Stomach (tissue), 4 donors: ENCODE data around the gene CIART.

Source experiments
- EP300 ChIP-seq: sonication (generic); formaldehyde crosslinking; IDR thresholded peaks from one replicate; pipeline ENCODE4 v1.6.1; 2017; ENCODE audit warnings: antibody characterized with exemption
- POLR2A ChIP-seq, 4 donors: fragments of 450-650 bp; IDR thresholded peaks; one replicate each; pipeline ENCODE4 v1.6.1; 2016; ENCODE audit warnings: antibody characterized with exemption in 4 of 4, control low read depth in 2 of 4, mild to moderate bottlenecking in 1 of 4, moderate library complexity in 1 of 4
- TF ChIP-seq, protein P1 (sequence below), 7 experiments: fragments of 450-650 bp in 4 of 7; fragments of 200-600 bp in 3 of 7; sonication (generic) in 3 of 7; IDR thresholded peaks; one replicate each; pipeline ENCODE4 v1.5.1; 2016 to 2019; ENCODE audit warnings: antibody characterized with exemption in 7 of 7, control low read depth in 2 of 7, mild to moderate bottlenecking in 1 of 7

DNA sequence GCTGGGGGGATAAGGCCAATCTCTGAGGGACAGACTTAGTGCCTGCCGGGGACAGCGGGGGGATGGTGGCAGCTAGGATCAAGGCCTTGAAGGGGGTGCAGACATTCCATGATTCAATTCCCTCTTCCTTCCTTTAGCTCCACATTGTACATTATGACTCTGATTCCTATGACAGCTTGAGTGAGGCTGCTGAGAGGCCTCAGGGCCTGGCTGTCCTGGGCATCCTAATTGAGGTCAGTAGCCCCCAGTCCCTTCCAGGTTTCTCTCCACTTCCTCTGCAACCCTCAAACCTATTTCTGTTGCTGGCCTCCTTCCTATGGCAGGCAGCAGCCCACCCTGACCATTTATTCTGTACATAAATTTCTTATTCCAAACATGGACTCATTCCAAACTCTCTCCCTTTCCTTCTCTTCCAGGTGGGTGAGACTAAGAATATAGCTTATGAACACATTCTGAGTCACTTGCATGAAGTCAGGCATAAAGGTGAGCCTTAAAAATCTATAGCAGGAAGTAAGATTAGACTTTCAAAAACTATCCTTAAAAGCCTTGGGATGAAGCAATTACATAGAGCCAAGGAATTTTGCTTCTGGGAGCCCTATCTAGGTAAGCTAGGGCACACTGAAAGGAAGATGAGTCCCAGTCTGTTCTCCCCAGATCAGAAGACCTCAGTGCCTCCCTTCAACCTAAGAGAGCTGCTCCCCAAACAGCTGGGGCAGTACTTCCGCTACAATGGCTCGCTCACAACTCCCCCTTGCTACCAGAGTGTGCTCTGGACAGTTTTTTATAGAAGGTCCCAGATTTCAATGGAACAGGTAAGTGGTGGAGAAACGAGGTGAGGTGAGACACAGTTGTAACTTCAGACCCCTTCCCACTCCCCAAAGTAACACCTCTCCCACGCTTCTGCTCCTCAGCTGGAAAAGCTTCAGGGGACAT, 19.7 kb upstream of the CIART start:
- TF ChIP-seq, protein P1, sequence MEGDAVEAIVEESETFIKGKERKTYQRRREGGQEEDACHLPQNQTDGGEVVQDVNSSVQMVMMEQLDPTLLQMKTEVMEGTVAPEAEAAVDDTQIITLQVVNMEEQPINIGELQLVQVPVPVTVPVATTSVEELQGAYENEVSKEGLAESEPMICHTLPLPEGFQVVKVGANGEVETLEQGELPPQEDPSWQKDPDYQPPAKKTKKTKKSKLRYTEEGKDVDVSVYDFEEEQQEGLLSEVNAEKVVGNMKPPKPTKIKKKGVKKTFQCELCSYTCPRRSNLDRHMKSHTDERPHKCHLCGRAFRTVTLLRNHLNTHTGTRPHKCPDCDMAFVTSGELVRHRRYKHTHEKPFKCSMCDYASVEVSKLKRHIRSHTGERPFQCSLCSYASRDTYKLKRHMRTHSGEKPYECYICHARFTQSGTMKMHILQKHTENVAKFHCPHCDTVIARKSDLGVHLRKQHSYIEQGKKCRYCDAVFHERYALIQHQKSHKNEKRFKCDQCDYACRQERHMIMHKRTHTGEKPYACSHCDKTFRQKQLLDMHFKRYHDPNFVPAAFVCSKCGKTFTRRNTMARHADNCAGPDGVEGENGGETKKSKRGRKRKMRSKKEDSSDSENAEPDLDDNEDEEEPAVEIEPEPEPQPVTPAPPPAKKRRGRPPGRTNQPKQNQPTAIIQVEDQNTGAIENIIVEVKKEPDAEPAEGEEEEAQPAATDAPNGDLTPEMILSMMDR (IDR thresholded peaks at IDR 0.05) = peak in 1 of 7 experiments; percentile 5
- TF ChIP-seq EP300 (no peak), POLR2A (IDR thresholded peaks at IDR 0.05) (no peak)
